GM18526 (cell line): ENCODE data around the gene WWOX.

ENCODE experiments used
- POLR2A ChIP-seq: IDR thresholded peaks from 3 replicates; pipeline ENCODE4 v1.6.1; 2011; ENCODE audit not compliant: insufficient read length; ENCODE audit errors: extremely low read depth

The WWOX gene

DNA sequence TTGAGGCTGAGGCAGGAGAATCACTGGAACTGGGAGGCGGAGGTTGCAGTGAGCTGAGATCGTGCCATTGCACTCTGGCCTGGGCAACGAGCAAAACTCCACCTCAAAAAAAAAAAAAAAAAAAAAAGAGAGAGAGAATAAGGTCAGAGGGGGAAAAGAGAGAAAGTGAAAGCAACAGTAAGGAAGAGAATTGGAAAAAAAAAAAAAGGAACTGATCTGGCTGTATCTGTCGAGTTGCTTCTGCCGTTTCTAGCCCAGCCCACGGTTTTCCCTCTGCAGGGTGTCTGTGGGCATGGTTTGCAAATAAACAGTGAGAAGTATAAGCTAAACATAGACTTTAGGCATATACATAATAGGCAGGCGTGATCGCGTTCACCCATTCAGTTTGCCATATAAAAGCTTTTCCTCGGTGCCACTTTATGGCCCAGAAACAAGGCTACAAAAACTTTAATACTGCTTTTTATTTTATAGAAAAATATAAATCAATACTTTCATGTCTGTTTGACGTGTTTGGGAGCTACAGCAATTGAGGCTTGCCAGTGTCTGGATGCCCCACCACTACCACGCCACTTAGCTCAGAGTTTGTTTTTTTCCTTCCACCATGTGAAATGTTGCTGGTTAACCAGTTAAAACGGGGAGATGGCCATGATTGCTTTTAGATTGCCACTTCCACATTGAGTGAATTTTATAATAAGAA lies 1064.4 kb downstream of the WWOX start:
- TF ChIP-seq POLR2A = no peak

DNA sequence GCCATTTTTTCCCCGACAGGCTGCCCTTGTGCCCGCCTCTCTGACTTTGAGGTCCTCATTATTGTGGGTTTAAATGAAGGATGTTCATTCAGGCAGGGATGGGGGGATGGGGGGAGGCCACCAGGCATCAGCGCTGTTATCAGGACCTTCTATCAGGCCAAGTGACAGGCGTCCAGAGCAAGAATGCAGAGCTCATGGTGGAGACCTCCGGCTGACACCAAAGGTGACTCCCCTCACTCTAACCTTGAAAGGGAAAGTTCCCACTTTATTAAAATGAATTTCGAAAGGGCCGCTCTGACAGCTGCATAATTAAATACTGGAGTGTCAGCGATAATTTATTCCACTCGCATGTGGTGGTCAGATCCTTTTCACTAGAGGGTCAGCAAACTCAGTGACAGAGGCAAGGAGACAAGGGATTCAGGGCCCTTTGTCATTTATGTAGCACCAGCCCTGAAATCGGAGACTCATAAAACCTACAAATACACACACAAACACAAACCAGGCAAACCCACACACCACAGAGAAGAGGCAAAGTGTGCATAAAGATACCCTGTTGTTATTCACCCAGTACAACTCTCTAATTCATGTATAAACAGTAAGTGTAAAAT lies 1065.0 kb downstream of the WWOX start:
- no peak for TF ChIP-seq POLR2A

- TF ChIP-seq POLR2A = no peak
These were observed 1065.6 kb downstream of the WWOX start for GRCh38 chr16:79165079-79165478.

DNA sequence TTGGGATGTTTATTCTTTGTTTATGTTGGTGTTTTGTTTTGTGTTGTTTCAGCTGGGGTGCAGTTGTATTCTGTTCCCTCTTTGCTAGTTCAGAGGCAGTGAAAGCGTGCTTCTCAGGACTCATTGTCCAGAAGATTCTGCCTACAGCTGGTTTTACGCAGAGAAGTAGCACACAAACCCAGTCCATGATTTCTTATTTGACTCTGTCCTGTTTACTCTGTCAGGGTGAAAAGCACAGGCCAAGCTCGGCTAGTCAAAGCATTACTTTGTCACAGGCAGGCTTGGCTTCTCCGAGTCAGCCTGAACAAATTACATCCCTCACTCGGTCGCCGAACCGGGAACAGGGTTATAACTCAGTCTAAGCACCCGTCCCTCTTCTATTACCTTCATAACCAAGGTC lies 1066.1 kb downstream of the WWOX start:
- TF ChIP-seq POLR2A = no peak

- no peak for TF ChIP-seq POLR2A
These were observed 1068.4 kb downstream of the WWOX start for GRCh38 chr16:79167893-79168292.

GRCh38 chr16:79168321-79168720 lies 1068.9 kb downstream of the WWOX start:
- TF ChIP-seq POLR2A = no peak

DNA sequence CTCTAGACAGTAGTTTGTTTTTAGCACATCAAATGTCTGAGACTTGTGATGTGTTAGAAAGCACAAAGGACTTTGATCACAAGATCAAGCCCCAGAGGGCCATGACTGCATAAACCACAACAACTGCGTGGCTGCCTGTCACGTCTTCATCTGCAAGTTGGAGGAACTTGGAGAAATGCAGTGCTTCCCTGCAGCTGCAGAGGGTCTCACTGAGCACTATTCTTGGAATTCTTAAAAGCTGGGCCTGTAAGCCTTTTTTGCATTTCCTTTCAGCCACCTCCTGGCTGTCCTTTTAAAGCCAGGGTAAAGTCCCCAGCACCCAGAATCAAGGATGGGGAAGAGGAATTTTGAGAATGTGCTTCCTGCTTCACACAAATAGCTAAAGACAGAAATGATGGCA lies 1069.8 kb downstream of the WWOX start:
- no peak for TF ChIP-seq POLR2A

DNA sequence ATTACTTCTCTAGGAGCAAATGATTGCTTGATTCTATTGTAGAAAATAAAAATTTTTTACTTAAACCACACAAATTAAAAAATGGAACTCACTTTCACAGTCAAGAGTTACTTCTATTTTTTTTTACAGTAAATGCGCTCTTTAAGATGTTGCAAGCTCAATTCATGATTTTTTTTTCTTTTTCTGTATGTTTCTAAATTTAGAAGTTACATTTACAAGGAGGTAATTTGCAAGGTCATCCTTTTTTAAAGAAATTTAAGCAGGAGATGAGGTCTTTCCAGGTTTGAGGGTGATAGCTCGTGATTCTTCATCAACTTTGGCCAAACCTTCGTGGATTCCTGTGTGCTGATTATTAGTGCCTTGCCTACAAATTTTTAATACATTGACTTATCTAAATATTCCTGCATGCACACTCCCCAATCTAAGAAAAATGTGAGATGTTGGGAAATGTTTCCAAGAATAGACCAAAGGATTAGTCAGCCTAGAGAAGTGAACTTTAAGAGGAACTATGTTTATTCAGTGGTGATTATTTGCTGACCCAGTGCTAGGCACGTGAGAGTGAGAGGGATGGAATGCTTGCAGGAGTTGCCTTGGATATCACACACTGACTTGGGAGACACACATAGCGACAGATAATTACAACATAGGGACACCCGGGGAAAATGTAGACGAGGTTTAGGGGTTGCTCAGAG lies 1071.2 kb downstream of the WWOX start:
- TF ChIP-seq POLR2A = no peak

DNA sequence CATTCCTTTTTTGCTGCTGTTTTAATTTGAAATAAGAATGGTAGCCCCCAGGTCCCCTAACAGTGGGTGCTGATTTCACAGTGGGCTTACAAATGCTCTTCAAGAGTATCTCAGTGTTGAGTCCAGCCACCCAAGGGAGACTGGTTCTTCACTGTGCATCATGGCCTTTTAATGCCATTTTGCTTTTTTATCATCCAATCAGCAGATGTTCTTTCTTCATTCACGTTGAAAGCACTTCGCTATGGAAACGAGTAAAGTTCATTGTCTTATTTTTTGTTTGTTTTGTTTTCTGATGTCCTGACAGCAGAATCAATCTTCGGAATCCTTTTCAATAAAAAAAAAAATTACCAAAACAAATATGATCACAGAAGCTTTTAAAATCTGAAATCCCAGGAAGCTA lies 1072.0 kb downstream of the WWOX start:
- no peak for TF ChIP-seq POLR2A

- no peak for TF ChIP-seq POLR2A
These were observed 1072.7 kb downstream of the WWOX start for GRCh38 chr16:79171931-79172705.

GRCh38 chr16:79172976-79173500 lies 1073.6 kb downstream of the WWOX start:
- TF ChIP-seq POLR2A = no peak

GRCh38 chr16:79173919-79174318 lies 1074.5 kb downstream of the WWOX start:
- no peak for TF ChIP-seq POLR2A

DNA sequence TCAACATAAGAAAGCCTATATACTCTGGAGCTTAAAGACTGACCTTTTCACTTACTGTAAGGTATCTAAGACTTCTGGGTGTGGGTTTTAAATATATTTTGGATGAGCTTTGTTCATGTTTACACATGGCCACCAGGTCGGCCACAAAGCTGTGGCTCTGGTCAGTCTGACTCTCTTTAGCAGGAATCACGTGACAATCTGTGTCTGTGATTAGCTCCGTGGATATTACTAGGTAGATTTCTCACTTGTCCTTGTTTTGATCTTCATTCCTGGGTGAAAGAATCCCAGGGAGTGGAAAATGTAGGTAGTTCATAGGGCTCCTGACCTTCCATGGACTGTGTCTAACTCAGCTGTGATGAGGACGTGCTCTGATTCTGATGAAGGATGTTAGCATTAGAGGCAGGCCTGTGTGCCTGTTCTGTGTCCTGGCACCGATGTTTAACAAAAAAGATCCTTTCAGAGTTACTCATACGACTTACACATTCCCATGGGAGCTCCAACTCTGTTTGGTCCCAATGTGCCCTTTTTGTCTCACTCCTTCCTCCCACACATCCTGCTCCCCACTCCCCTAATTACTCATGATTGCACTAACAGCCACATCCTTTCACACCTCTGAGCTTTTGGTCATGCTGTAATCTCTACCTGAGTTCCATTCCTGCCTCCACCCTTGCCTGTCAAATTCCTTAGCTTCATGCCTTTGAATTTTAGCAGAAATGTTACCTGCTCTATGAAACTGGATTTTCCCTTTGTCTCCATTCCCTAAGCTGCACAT lies 1076.0 kb downstream of the WWOX start:
- TF ChIP-seq POLR2A = no peak

DNA sequence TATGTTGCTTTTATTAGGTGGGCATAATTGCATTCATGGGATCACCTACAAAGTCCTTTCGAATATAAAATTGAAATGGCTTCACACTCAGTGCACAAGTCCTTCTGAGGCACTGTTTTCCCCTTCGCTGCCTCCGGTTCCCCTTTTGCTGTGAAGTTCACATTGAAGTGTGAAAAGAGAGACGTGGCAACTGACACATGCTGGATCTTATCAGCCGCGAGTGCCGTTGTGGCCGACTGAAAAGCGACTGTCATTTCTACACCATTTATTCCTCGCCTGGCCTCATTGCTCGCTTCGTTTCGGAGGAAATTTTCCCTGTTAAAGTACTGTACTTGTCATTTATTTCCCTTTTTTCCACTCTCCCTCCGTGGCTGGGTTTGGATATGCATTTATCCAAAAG lies 1077.6 kb downstream of the WWOX start:
- no peak for TF ChIP-seq POLR2A

DNA sequence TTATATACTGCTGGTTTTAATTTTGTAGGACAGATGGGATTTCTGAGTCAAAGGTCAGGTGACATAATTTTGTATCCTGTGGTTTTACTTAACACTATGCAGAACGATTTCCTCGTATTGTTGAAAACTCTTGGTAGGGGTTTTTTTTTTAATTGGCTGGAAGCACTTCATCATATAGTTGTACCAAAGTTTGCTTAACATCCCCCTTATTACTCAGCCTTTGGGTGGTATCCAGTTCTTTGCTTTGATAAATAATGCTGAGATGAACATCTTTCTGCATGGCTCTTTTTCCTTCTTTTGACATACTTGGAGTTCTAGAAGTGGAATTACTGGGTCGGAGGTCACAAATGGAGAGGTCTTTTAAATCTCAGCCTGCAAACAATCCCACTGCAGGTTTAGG lies 1082.0 kb downstream of the WWOX start:
- no peak for TF ChIP-seq POLR2A
